Raji (cell line): Measurements from ENCODE around the gene KRT77.

ENCODE experiments used
- POLR2A ChIP-seq: IDR thresholded peaks from 2 replicates; pipeline ENCODE4 v1.6.1; 2011; ENCODE audit warnings: low read depth, low read length, control low read depth; ENCODE audit not compliant: insufficient read depth

The KRT77 gene

GRCh38 chr12:52730383-52730782 lies 27.1 kb upstream of the KRT77 start:
- no peak for TF ChIP-seq POLR2A

GRCh38 chr12:52729147-52729546 lies 25.8 kb upstream of the KRT77 start:
- TF ChIP-seq POLR2A: no peak

GRCh38 chr12:52728374-52728773 lies 25.1 kb upstream of the KRT77 start:
- no peak for TF ChIP-seq POLR2A

GRCh38 chr12:52727037-52727436 lies 23.7 kb upstream of the KRT77 start:
- TF ChIP-seq POLR2A: no peak

- TF ChIP-seq POLR2A: no peak
These were observed 23.1 kb upstream of the KRT77 start for GRCh38 chr12:52726451-52726850.

GRCh38 chr12:52724384-52724783 lies 21.1 kb upstream of the KRT77 start:
- no peak for TF ChIP-seq POLR2A

- TF ChIP-seq POLR2A: no peak
These were observed 19.4 kb upstream of the KRT77 start for GRCh38 chr12:52722680-52723079.

GRCh38 chr12:52721838-52722470 lies 18.6 kb upstream of the KRT77 start:
- TF ChIP-seq POLR2A: no peak

- TF ChIP-seq POLR2A: no peak
These were observed 17.1 kb upstream of the KRT77 start for GRCh38 chr12:52720365-52720886.

GRCh38 chr12:52716061-52716460 lies 12.7 kb upstream of the KRT77 start:
- no peak for TF ChIP-seq POLR2A

GRCh38 chr12:52715416-52715815 lies 12.1 kb upstream of the KRT77 start:
- no peak for TF ChIP-seq POLR2A

GRCh38 chr12:52714887-52715281 lies 11.6 kb upstream of the KRT77 start:
- no peak for TF ChIP-seq POLR2A

GRCh38 chr12:52713960-52714886 lies 10.9 kb upstream of the KRT77 start:
- TF ChIP-seq POLR2A: no peak

- TF ChIP-seq POLR2A: no peak
These were observed 7.4 kb upstream of the KRT77 start for GRCh38 chr12:52710730-52711129.

GRCh38 chr12:52708010-52708409 lies 4.7 kb upstream of the KRT77 start:
- no peak for TF ChIP-seq POLR2A

- TF ChIP-seq POLR2A: no peak
These were observed 1.1 kb upstream of the KRT77 start for GRCh38 chr12:52704464-52704863.
